HG02588 (cell line): ENCODE data around the gene APBA3.

ENCODE experiments used
- ATAC-seq: cut with Tn5 transposase; IDR thresholded peaks from one replicate; pipeline ENCODE4 v1.9.1; 2021; ENCODE audit warnings: mild to moderate bottlenecking, moderate library complexity; ENCODE audit not compliant: unreplicated experiment

The APBA3 gene

GRCh38 chr19:3788996-3789778, 27.7 kb upstream of the APBA3 start:
- ATAC-seq, result no peak

GRCh38 chr19:3785938-3786824, 24.7 kb upstream of the APBA3 start, which contains the start of gene MATK:
MATK (minus strand) TSS chr19:3786381; CDS start chr19:3785135, 1,246 bp downstream.
- no peak for ATAC-seq

DNA sequence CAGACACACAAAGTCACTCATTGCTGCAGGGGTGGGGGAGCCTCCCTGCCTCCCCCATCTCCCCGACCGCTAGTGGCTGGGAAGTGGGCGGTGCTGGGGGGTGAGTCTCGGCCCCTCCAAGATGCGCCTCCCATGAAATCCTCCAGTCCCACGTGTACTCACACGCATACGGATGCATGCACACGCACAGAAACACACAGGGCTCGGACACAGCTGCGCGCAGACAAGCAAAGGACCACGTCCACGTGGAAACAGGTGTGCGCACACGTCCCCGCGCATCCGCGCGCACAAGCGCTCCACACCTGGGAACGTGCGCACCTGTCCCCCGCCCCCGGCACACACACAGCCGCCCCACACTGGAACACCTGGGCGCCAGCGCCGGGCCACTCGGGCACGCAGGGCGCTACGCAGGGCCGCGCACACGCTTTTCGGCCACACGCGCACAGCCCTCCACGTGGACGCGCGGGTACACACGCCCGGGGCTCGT, 24.0 kb upstream of the APBA3 start:
- ATAC-seq, result no peak

- ATAC-seq, result no peak
These were observed 23.3 kb upstream of the APBA3 start for GRCh38 chr19:3784607-3785450.

GRCh38 chr19:3783660-3784584, 22.4 kb upstream of the APBA3 start:
- no peak for ATAC-seq

- no peak for ATAC-seq
These were observed 21.4 kb upstream of the APBA3 start for GRCh38 chr19:3782903-3783302.

DNA sequence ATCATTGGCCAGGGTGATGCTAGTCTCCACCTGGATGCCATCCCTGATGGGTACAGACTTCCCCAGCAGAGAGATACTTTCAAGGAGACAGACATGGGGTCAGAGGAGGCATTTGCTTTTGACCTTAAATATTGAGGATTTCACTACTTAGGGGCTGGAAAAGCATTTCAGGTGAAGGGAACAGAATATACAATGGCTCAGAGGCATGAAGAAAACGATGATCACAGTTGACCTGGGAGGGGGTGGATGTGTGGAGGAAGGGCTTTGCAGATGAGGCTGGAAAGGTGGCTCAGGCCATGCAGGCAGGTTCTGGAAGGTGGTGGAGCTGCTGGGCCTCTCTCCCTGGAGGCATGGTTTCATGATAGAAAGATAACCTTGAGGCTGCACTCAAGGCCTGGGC, 20.8 kb upstream of the APBA3 start:
- no peak for ATAC-seq

- no peak for ATAC-seq
These were observed 20.1 kb upstream of the APBA3 start for GRCh38 chr19:3781603-3782002.

DNA sequence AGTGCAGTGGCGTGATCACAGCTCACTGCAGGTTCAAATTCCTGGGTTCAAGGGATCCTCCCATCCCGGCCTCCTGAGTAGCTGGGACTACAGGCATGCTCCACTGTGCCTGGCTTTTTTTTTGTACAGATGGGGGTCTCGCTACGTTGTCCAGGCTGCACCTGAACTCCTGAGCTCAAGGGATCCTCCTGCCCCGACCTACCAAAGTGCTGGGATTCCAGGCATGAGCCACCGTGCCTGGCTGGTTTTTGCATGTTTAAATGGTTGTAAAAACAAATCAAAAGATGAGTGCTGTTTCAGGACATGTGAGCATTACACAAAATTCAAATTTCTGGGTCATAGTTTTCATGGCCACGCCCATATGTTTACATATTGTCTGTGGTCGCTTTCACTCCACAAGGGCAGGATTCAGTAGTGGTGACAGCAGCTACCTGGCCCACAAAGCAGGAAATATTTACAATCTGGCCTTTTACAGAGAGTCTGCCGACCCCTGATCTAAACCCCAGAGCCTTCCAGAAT, 19.4 kb upstream of the APBA3 start:
- ATAC-seq, result no peak

GRCh38 chr19:3778899-3779723, 17.6 kb upstream of the APBA3 start:
- no peak for ATAC-seq

DNA sequence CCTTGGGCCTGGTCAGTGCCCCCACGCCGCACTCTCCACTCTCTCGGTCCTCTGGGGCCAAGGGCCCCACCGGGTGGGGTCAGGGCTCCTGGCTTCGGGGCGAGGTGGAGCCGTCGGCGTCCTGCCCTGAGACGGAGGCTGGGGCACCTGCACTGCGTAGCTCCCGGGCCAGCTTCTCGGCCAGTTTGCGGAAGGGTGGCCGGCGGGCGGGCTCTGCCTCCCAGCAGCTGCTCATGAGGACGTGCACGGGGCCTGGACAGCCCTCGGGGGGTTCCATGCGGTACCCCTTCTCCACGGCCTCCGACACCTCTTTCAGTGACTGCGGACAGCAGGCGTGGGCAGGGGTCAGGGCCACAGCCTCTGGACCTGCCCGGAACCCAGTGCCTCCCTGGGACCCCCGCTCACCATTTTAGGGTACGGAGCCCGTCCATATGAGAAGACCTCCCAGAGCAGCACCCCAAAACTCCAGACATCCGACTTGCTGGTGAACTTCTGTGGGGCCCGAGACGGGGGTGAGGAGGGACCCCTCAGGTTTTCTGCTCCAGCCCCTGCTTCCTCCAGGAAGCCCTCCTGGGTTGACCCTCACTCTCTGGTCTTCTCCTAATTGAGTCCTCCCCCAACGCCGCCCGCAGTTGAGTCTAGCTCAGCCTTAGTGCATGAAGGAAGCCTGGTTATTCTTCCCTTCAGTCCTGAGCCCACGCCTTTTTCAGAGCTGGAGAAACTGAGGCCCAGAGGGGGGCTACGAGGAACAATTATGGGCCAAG, 16.8 kb upstream of the APBA3 start:
- ATAC-seq, result no peak

DNA sequence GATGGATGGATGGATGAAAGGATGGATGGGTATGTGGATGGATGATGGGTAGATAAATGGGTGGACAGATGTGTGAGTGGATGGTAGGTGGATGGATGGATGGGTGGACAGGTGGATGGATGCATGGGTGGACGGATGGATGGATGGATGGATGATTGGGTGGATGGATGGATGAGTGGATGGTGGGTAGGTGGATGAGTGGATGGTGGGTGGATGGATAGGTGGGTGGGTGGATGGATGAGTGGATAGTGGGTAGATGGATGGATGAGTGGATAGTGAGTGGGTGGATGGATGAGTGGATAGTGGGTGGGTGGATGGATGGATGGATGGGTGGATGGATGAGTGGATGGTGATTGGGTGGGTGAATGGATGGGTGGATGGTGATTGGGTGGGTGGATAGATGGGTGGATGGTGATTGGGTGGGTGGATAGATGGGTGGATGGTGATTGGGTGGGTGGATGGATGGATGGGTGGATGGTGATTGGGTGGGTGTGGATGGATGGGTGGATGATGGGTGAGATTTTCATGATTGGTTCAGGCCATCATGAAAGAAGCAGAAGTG, 15.1 kb upstream of the APBA3 start:
- no peak for ATAC-seq

DNA sequence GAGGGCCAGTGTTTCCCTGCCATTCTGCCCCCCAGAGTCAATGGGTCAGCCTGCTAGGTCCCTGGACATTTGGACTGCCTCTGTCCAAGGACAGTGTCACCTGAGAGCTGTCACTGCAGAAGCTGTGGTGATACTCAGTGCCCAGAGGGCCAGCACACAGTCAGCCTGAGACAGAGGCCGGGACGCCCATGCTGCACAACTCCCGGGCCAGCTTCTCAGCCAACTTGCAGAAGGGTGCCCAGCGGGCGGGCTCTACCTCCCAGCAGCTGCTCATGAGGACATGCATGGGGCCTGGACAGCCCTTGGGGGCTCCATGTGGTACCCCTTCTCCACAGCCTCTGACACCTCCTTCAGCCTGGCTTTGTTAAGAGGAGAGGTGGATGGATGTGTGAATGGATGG, 14.3 kb upstream of the APBA3 start:
- no peak for ATAC-seq

DNA sequence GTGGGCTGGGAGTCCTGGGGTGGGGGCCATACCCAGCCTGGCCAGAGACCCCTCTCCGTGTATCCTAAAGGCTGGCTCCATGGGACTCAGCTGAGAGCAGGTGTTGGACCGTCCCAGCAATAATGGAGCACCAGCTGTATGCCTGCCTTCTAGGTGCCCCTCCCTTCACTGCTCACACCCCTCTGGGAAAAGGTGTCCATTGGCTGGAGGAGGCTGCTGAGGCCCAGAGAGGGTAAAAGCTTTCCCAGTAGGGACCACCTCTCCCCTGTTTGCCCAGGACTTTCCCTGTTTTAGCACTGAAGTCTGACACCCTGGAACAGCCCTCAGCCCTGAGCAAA, 13.9 kb upstream of the APBA3 start:
- no peak for ATAC-seq

GRCh38 chr19:3774621-3775373, 13.3 kb upstream of the APBA3 start:
- no peak for ATAC-seq

- ATAC-seq, result no peak
These were observed 12.5 kb upstream of the APBA3 start for GRCh38 chr19:3773814-3774515.
